WTC11 (cell line): ENCODE measurements around the gene XKR7.

ENCODE experiments used
- CREM ChIP-seq: sonication (generic); formaldehyde crosslinking; IDR thresholded peaks from 2 replicates; pipeline ENCODE4 v1.8.1; 2022; ENCODE audit warnings: mild to moderate bottlenecking, missing genetic modification reagents, moderate library complexity
- NR2C2 ChIP-seq: sonication (generic); formaldehyde crosslinking; IDR thresholded peaks from 2 replicates; pipeline ENCODE4 v1.8.0; 2022; ENCODE audit warnings: mild to moderate bottlenecking, missing genetic modification reagents
- RELA ChIP-seq: sonication (generic); formaldehyde crosslinking; IDR thresholded peaks from 2 replicates; pipeline ENCODE4 v1.8.1; 2022; ENCODE audit warnings: missing genetic modification reagents, mild to moderate bottlenecking, borderline replicate concordance
- ZNF121 ChIP-seq: sonication (generic); formaldehyde crosslinking; IDR thresholded peaks from 2 replicates; pipeline ENCODE4 v1.8.0; 2023; ENCODE audit warnings: missing genetic modification reagents
- TF ChIP-seq, protein P1 (sequence below): sonication (generic); formaldehyde crosslinking; conservative IDR thresholded peaks from 2 replicates; pipeline ENCODE4 v1.8.1; 2022; ENCODE audit warnings: mild to moderate bottlenecking, missing genetic modification reagents
- TF ChIP-seq, protein P2 (sequence below): fragments of 200-600 bp; IDR thresholded peaks from 2 replicates; pipeline ENCODE4 v1.8.0; 2022; ENCODE audit warnings: antibody characterized with exemption
- TF ChIP-seq, protein P3 (sequence below): sonication (generic); formaldehyde crosslinking; IDR thresholded peaks from 2 replicates; pipeline ENCODE4 v1.8.0; 2022; ENCODE audit warnings: mild to moderate bottlenecking, missing genetic modification reagents

DNA sequence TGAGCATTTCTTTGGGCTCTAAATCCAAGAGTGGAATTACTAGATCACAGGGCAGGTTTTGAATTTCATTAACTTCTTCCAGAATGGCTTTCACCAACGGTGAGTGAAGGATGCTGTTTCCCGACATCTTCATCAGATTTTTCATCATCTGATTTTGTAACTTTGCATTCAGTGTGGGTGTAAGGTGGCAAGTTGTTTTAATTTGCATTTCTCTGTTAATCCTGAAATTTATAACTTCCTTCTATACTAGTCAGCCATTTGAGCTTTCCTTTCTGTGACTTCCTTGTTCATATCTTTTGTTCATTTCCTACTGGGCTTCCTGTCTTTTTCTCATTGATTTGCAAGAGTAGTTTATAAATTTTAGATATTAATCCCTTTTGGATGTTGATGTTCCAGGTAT, 65.4 kb downstream of the XKR7 start:
- TF ChIP-seq RELA (no peak), ZNF121 (CRISPR knock-in tag) (no peak), CREM (CRISPR knock-in tag) (no peak), NR2C2 (CRISPR knock-in tag) (no peak)
- TF ChIP-seq, protein P1, sequence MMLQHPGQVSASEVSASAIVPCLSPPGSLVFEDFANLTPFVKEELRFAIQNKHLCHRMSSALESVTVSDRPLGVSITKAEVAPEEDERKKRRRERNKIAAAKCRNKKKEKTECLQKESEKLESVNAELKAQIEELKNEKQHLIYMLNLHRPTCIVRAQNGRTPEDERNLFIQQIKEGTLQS (CRISPR knock-in tag): no peak
- TF ChIP-seq, protein P2, sequence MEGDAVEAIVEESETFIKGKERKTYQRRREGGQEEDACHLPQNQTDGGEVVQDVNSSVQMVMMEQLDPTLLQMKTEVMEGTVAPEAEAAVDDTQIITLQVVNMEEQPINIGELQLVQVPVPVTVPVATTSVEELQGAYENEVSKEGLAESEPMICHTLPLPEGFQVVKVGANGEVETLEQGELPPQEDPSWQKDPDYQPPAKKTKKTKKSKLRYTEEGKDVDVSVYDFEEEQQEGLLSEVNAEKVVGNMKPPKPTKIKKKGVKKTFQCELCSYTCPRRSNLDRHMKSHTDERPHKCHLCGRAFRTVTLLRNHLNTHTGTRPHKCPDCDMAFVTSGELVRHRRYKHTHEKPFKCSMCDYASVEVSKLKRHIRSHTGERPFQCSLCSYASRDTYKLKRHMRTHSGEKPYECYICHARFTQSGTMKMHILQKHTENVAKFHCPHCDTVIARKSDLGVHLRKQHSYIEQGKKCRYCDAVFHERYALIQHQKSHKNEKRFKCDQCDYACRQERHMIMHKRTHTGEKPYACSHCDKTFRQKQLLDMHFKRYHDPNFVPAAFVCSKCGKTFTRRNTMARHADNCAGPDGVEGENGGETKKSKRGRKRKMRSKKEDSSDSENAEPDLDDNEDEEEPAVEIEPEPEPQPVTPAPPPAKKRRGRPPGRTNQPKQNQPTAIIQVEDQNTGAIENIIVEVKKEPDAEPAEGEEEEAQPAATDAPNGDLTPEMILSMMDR: no peak
- TF ChIP-seq, protein P3, sequence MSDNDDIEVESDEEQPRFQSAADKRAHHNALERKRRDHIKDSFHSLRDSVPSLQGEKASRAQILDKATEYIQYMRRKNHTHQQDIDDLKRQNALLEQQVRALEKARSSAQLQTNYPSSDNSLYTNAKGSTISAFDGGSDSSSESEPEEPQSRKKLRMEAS (CRISPR knock-in tag): no peak
